ENCODE results near the gene LCE4A.

The LCE4A gene

DNA sequence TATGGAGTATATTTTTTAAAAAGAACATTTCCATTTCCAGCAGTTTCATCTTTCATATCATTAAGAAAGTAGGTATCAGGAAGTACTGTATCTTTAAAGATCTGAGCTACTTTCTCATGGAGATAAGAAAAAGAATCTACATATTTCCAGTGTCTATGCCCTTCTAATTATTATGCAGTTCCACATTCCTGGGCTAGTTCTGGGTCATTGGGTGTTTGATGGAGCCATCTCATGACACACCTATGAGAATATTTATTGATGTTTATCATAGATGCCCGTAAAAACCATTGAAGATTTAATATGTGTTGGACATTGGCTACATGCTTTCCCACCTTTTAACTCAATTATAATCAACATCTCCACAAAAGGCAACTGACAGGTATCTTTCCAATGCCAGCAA, 21.0 kb downstream of the LCE4A start:
- FAIRE-seq (no peak), DNase-seq (ENCODE audit: insufficient read length, low spot score) (no peak)
- TF ChIP-seq, protein P1, sequence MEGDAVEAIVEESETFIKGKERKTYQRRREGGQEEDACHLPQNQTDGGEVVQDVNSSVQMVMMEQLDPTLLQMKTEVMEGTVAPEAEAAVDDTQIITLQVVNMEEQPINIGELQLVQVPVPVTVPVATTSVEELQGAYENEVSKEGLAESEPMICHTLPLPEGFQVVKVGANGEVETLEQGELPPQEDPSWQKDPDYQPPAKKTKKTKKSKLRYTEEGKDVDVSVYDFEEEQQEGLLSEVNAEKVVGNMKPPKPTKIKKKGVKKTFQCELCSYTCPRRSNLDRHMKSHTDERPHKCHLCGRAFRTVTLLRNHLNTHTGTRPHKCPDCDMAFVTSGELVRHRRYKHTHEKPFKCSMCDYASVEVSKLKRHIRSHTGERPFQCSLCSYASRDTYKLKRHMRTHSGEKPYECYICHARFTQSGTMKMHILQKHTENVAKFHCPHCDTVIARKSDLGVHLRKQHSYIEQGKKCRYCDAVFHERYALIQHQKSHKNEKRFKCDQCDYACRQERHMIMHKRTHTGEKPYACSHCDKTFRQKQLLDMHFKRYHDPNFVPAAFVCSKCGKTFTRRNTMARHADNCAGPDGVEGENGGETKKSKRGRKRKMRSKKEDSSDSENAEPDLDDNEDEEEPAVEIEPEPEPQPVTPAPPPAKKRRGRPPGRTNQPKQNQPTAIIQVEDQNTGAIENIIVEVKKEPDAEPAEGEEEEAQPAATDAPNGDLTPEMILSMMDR (IDR thresholded peaks at IDR 0.05; ENCODE audit: insufficient read depth, missing control alignments): no peak

DNA sequence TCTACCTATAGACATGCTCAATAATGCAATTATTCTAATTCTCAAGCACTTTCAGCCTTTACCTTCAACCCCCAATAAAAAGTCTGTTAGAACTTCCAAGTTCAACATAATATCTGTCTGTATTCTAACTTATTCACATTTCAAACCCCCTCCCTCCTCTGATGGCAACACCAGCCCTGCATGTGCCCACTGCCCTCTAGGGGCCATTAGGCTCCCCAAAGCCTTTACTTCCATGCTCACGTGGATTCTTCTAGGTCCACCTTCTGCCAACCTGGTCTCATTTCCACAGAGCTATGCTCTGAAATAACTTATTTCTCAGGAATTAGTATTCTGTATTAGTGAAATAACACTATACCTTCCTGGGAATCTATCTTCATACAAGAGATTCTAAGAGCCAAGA, 27.7 kb downstream of the LCE4A start:
- no peak for FAIRE-seq
- DNase-seq (ENCODE audit: insufficient read length, low spot score): no peak
- TF ChIP-seq, protein P1 (IDR thresholded peaks at IDR 0.05; ENCODE audit: insufficient read depth, missing control alignments): peak; percentile 27

DNA sequence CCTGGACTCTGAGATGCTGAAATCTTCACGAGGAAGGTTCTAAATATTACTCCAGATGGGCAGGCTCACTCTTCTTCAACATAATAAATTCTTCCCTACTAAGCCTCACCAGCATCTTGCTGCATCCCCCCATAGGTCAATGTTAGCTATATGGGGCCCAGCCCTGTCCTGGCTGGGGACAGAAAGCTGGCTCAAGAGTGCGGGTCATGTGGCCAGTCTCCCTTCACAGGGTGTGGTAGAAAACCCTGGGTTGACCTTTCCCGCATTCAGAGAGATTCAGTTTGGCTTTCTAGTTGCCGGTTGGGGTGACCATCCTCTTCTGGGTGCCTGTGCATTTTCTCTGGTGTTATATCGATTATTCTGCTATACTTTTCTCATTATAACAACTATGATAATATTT, 30.0 kb downstream of the LCE4A start:
- FAIRE-seq: no peak
- DNase-seq (ENCODE audit: insufficient read length, low spot score): no peak
- TF ChIP-seq, protein P1 (IDR thresholded peaks at IDR 0.05; ENCODE audit: insufficient read depth, missing control alignments): no peak

DNA sequence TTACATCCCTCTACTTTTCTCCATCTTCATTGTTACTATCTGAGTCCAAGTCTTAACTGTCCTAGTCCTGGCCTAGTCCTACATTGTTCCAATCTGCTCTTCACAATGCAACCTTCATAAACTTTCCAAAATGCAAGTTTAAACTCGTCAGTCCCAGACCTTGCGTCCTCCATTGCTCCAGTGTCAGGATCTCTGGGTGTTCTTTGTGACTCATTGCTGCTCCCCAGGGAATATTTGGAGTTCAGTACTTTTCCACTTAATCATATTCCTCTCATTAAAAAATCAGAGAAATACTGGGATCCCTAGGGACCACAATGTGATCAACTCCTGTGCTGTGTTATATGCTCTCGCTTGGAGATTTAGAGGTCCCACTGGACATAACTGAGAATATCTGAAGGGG, 31.9 kb downstream of the LCE4A start:
- DNase-seq (ENCODE audit: insufficient read length, low spot score) (no peak), FAIRE-seq (no peak)

DNA sequence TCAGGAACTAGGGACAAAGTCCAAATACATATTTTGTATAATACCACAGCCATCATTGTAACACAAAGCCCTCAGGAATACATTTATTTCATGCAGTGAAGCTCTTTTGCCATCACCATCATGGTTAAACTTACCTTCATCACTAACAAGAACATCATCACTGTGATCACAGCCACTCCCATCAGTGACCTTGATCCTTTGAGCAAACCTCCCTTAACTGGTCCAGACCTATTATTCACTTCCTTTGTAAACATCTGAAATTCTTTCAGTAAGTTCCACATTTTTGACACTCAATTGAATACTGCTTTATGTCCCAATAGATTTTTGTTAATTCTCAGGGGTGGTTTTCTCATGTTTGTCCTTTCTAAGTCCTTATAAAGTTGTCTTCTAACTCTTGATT, 33.7 kb downstream of the LCE4A start:
- FAIRE-seq: no peak
- no peak for DNase-seq (ENCODE audit: insufficient read length, low spot score)
- TF ChIP-seq, protein P1 (IDR thresholded peaks at IDR 0.05; ENCODE audit: insufficient read depth, missing control alignments): no peak

More for the DNA sequence above, 31.9 kb downstream of the LCE4A start:
- TF ChIP-seq, protein P1 (IDR thresholded peaks at IDR 0.05; ENCODE audit: insufficient read depth, missing control alignments): no peak

DNA sequence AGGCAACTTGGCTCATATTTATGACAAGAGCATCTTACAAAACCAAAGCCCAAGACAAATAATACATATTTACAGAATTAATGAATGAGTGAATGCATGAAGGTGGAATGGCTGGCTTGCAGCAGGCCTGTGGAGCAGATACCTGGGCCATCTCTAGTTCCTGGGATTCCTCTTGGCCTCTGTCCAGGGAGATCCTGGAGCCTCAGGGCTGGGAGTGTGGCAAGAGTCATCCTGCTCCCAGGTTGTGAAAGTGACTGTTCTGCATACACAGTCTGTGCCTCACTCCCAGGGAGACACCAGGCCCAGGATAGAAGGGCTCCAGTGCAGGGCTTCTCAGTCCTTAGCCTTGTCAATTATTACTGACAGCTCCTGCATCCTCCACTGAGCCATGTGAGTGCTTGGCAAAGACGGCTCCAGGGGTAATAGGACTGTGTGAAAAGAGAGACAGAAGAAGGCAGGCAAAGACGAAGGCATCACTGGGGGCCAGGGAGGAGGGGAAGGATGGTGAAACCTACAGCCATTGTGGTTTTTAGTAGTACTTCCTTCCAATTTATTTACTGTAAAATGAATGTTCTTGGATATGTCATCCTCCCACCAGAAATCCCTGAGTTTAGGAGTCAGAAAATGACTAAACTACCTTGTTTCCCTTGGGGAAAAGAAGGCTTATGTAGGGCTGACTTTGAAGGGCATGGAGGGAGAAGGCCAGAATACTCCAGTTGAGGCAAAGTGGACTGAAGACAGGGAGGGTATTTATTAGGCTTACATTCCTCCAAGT, 35.6 kb downstream of the LCE4A start:
- DNase-seq (ENCODE audit: insufficient read length, low spot score) (no peak), FAIRE-seq (no peak)
- TF ChIP-seq, protein P1 (IDR thresholded peaks at IDR 0.05; ENCODE audit: insufficient read depth, missing control alignments): no peak

DNA sequence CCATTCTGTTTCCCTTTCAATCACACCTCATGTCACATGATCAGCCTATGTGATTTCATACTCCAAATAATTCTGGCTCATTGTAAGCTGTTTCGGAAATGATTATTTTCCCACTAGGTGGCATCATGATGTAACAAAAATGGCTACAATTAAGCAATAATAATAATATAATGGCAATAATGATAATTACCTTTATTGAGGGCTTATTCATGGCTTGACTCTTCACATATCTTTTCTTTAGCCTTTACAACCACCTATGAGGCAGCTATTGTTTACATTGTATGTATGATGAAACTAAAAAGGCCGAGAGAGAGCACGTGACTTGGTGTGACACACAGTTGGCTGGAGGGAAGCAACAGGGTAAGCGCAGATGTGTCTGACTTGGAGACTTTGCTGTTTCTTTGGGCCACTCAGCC, 37.3 kb downstream of the LCE4A start:
- no peak for FAIRE-seq
- no peak for DNase-seq (ENCODE audit: insufficient read length, low spot score)
- TF ChIP-seq, protein P1 (IDR thresholded peaks at IDR 0.05; ENCODE audit: insufficient read depth, missing control alignments): peak; percentile 43
